DMS79 treated with DMSO at 0.1 percent for 48 hours (cell line): ENCODE data around the gene CCAR1.
"Not testable (repeated sequence)": the region's sequence is repeated elsewhere in the genome, so short reads cannot be mapped to it uniquely, and the experiment has no call there.

Experiments
- DNase-seq: peaks from one replicate; lab custom pipeline; 2025; lab: John Stamatoyannopoulos, UW

The CCAR1 gene

DNA sequence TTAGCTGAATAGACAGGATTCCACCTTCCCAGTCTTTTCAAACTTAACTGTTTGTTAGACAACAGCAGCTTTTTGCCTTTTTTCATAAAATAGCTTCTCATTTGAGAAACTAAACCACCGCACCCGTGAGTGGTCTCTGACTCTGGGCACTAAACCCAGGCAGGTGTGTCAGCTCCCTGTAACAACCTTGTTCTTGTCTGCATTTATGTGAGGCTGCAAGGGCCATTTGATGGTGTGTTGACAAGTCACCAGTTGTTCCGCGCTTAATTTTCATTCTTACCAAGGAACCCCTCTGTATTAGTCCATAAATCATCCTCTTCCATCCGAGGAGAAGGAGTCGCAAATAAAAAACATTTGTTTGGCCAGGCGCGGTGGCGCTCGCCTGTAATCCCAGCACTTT lies 107.8 kb downstream of the CCAR1 start:
- no peak for DNase-seq

DNA sequence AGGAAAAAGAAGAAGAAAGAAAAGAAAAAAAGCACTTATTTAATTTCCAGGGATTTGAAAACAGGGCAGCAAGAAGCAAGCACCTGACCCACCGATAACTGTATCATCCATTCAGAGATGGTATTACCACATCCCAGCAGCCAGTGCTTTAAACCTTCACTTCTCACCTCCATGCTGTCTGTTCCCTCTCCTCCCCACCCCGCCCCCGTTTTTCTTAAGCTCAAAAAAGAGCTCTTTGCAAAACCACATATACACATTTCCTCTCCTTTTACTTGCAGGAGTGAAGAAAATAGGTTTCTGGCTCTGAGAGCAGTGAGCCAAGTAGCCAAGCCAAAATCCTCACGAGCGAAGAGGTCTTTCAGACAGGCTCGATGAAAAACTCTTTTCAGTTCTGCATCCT lies 108.5 kb downstream of the CCAR1 start:
- no peak for DNase-seq

DNA sequence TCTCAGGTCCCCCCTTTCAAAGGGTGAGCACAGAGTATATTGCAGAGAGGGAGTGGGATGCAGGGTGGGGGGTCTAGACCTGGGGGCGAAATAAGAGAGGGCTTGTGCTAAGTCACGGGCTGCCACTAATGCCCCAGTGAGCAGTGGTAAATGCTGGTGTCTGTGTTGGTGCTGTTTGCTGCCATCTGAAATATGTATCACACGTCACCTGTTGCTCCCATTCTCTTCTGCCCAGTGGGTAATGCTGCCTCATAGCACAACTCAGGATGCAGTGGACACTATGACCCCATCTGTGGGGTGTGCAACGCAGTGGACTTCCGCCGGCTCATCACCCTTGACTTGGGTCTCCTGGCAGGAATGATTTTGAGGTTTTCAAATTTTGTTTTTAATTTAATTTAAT lies 108.9 kb downstream of the CCAR1 start:
- no peak for DNase-seq

DNA sequence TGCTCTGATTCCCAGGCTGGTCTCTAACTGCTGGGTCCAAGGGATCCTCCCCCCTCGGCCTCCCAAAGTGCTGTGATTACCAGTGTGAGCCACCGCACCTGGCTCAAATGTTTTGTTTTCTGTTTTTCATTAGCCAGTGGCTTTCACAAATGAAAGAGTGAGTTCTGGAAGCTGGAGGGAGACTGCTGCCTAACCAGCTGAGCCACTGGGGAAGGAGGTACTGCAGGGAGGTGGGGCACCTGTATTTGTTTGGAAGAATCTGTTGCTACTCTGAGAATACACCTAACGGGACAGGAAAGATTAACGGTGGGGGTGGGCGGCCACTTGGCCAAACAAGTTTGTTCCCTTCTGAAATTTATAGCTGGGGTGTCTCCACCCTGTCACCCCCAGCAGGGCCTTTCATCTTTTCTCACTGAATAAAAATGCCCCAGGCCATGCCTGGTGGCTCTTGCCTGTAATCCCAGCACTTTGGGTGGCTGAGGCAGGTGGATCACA lies 111.0 kb downstream of the CCAR1 start:
- no peak for DNase-seq

DNA sequence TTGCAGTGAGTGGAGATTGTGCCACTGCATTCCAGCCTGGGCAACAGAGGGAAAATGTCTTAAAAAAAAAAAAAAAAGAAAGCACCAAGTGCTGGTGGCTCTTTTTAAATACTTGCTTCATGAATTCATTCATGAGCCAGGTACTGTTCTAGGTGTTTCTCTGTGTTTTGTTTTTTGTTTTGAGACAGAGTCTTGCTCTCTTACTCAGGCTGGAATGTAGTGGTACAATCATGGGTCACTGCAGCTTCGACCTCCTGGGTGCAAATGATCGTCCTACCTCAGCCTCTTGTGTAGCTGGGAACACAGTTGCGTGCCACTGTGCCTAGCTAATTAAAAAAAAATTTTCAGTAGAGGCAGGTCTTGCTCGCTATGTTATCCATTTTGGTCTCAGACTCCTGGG lies 111.6 kb downstream of the CCAR1 start:
- no peak for DNase-seq

DNA sequence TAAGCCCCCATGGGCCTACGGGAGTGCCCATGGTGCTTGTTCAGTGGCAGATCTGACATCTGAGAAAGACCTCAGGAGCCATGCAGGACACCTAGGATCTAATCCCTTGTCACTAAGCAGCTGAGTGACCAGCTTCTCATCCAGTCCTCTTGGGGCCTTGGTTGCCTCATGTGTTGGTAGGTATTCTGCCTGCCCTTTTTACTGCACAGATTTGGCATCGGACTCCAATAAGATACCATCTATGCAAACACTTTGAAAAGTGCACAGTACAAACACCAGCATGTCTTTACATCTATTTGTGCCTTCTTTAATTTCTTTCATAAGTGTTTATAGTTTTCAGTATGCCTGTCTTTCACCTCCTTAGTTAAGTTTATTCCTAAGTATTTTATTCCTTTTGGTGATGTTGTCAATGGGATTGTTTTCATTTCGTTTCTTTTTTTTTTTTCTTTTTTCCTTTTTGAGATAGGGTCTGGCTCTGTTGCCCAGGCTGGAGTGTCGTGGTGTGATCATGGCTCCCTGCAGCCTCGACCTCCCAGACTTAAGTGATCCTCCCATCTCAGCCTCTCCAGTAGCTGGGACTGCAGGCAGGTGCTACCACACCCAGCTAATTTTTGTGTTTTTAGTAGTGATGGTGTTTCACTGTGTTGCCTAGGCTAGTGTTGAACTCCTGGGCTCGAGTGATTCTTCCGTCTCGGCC lies 116.7 kb downstream of the CCAR1 start:
- no peak for DNase-seq

DNA sequence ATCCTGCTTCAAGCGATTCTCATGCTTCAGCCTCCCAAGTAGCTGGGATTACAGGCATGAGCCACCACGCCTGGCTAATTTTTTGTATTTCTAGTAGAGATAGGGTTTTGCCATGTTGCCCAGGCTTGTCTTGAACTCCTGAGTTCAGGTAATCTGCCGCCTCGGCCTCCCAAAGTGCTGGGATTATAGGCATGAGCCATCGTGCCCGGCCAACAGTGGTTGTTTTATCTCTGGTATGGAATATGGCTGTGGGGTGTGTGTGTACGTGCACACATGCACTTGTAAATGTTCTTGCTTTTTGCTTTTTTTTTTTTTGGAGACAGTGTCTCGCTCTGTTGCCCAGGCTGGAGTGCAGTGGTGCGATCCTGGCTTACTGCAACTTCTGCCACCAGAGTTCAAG lies 119.6 kb downstream of the CCAR1 start:
- not testable (repeated sequence) for DNase-seq
